ENCODE measurements around the gene PTPN13. TPM values are rescaled to one million over a fixed set of nuclear protein-coding genes. Genes with fewer than 3 reads are reported as not detected.
"Not testable (repeated sequence)": the region's sequence is repeated elsewhere in the genome, so short reads cannot be mapped to it uniquely, and the experiment has no call there.

Gene PTPN13
- total RNA-seq, 2 donors from 2014 or later = 6.2 to 12.1 TPM

- peaks cover 0 to 52% of the 10 kb centered on the region in 2 donors for H3K9me3 ChIP-seq
- no peak overlapping the region for H3K4me3 ChIP-seq
- H3K36me3 ChIP-seq = no peaks in the 10 kb centered on the region
- no peaks in the 10 kb centered on the region for H3K4me1 ChIP-seq
- H3K27ac ChIP-seq = no peak overlapping the region
- TF ChIP-seq CTCF (IDR thresholded peaks at IDR 0.05) = no peak
- no peaks in the 10 kb centered on the region for H3K27me3 ChIP-seq
- no peak for DNase-seq (ENCODE audit: low spot score)
These were observed 59.2 kb downstream of the PTPN13 start for GRCh38 chr4:86653237-86653865.

- H3K27ac ChIP-seq; DNase-seq (ENCODE audit: low spot score); H3K4me1 ChIP-seq; H3K36me3 ChIP-seq; H3K4me3 ChIP-seq; H3K27me3 ChIP-seq: not testable (repeated sequence)
- peaks cover 0 to 17% of the 10 kb centered on the region in 2 donors for H3K9me3 ChIP-seq
These were observed 62.7 kb downstream of the PTPN13 start for GRCh38 chr4:86656781-86657180.

GRCh38 chr4:86657382-86657781, 63.3 kb downstream of the PTPN13 start:
- H3K27me3 ChIP-seq = no peaks in the 10 kb centered on the region
- TF ChIP-seq CTCF (IDR thresholded peaks at IDR 0.05) = no peak
- no peaks in the 10 kb centered on the region for H3K36me3 ChIP-seq
- DNase-seq (ENCODE audit: low spot score) = no peak
- H3K27ac ChIP-seq = no peak overlapping the region
- H3K9me3 ChIP-seq = peaks cover 0 to 11% of the 10 kb centered on the region in 2 donors
- H3K4me1 ChIP-seq = no peaks in the 10 kb centered on the region
- H3K4me3 ChIP-seq = no peak overlapping the region

GRCh38 chr4:86657910-86658309, 63.8 kb downstream of the PTPN13 start:
- TF ChIP-seq CTCF (IDR thresholded peaks at IDR 0.05) = no peak
- no peaks in the 10 kb centered on the region for H3K36me3 ChIP-seq
- no peaks in the 10 kb centered on the region for H3K27me3 ChIP-seq
- H3K9me3 ChIP-seq = peaks cover 0 to 6% of the 10 kb centered on the region in 2 donors
- H3K4me3 ChIP-seq = no peak overlapping the region
- DNase-seq (ENCODE audit: low spot score) = no peak
- H3K27ac ChIP-seq = no peak overlapping the region
- H3K4me1 ChIP-seq = no peaks in the 10 kb centered on the region

GRCh38 chr4:86660401-86660800, 66.3 kb downstream of the PTPN13 start:
- Histone ChIP-seq H3K9me3 (no peaks in the 10 kb centered on the region), H3K36me3 (no peaks in the 10 kb centered on the region), H3K27me3 (no peaks in the 10 kb centered on the region), H3K27ac (no peak overlapping the region), H3K4me3 (no peak overlapping the region), H3K4me1 (no peaks in the 10 kb centered on the region)
- no peak for TF ChIP-seq CTCF (IDR thresholded peaks at IDR 0.05)
- no peak for DNase-seq (ENCODE audit: low spot score)

GRCh38 chr4:86661006-86661405, 66.9 kb downstream of the PTPN13 start:
- no peak overlapping the region for H3K4me3 ChIP-seq
- no peaks in the 10 kb centered on the region for H3K36me3 ChIP-seq
- H3K4me1 ChIP-seq = no peaks in the 10 kb centered on the region
- H3K27me3 ChIP-seq = no peaks in the 10 kb centered on the region
- H3K9me3 ChIP-seq = no peaks in the 10 kb centered on the region
- TF ChIP-seq CTCF (IDR thresholded peaks at IDR 0.05) = no peak
- DNase-seq (ENCODE audit: low spot score) = no peak
- no peak overlapping the region for H3K27ac ChIP-seq

Data from right atrium auricular region (tissue), 2 donors.